Right renal cortex interstitium (tissue), 3 donors: ENCODE data around the gene GCC2. TPM values are rescaled to one million over a fixed set of nuclear protein-coding genes. Genes with fewer than 3 reads are reported as not detected.
"Not testable (repeated sequence)": the region's sequence is repeated elsewhere in the genome, so short reads cannot be mapped to it uniquely, and the experiment has no call there.

Source experiments
- DNase-seq, 3 donors: peaks; one replicate each; pipeline ENCODE4 v3.0.0-alpha.2; 2013; ENCODE audit warnings: low read depth in 3 of 3, low spot score in 2 of 3
- polyA plus RNA-seq, 3 donors: library from polyadenylated mRNA; unstranded; fragments of 120-200 nt; gene quantifications; one replicate each; pipeline ENCODE4 v1.2.1, GENCODE V29; 2013; ENCODE audit not compliant: insufficient read length in 3 of 3

The GCC2 gene
- polyA plus RNA-seq, 3 donors = 50.8 to 57.1 (median 55.3) TPM

DNA sequence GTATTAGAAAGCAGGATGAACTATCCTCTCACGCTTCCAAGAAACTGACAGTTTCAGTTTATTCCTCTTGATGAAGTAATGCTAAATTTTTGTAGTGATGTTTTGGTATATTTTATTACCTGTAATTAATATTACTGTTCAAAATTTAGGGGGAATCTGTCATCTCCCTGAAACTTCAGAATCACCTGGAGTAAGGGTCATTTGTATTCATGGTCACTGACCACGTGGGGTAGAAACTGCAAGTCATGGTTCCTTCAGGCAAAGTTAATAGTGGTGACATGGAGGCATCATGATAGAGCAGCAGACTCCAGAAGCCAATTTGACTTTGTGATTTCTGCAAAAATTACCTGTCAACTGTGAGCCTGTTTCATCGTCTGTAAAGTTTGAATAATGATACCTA is 47.2 kb downstream of the GCC2 start:
- DNase-seq = not testable (repeated sequence)

DNA sequence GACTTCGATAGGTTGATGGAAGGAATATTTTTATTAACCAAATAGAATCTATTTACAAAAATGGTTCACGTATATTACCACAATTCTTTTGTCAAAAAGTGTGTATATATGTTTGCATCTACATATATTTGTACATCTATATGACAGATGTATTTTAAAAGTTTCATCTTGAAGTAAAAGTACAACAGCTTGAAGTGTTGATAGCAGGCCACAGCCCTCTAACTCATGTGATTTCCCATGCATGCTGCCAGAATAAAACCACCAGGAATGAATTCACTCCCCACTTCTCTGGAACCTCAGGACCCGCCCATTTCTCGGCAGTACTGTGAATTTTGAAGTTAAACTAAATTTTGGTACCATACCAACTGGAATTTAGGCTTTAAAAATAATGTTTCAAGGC is 58.6 kb downstream of the GCC2 start:
- DNase-seq = not testable (repeated sequence)

DNA sequence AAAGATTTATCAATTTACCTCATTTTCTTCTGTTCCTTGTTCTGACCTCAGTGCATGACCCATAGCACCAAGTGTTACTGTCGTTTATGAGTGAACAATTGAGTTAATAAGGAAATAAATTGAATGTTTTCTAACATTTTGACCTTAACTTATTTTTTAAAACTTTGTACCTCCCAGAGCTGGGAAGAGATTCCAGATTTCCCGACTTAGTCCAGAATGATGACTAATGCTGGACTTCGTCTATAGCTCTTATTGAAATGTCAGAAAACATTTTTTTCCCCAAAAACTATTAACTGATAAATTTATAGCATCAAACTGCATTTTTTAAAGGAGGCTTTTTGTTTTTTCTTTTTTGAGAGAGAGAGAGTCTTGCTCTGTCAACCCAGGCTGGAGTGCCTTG is 63.4 kb downstream of the GCC2 start:
- not testable (repeated sequence) for DNase-seq

DNA sequence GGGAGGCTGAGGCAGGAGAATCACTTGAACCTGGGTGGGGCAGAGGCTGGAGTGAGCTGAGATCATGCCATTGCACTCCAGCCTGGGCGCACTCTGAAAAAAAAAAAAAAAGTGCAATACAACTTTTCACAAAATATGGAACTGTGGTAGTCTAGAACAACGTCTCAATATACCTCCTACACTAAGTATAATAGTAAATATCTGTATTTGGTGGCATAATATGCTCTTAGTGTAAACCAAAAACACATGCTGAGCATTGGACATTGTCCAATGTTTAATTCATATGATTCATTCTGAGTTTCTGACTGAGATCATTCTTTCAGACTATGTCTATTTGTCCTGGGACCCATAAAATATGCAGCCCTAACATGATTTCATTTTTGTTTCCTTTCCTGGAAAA is 65.5 kb downstream of the GCC2 start:
- DNase-seq = not testable (repeated sequence)

DNA sequence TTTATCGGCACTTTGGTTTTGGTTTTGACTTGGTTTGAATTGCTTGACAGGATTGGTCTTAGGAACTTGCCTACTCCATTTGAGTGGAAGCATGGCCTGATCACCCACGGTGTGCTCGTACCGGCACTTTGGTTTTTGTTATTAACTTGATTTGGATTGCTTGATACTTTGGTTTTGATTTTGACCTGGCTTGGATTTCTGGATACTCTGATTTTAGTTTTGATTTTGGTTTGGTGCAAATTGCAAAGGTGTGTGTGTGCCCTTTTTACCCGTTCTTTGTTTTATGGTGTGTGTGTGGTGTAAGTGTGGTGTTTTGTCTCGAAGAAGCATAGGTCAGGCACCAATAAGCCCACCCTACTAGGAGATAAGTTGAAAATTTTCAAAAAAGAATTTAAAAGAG is 75.7 kb downstream of the GCC2 start:
- DNase-seq = not testable (repeated sequence)

DNA sequence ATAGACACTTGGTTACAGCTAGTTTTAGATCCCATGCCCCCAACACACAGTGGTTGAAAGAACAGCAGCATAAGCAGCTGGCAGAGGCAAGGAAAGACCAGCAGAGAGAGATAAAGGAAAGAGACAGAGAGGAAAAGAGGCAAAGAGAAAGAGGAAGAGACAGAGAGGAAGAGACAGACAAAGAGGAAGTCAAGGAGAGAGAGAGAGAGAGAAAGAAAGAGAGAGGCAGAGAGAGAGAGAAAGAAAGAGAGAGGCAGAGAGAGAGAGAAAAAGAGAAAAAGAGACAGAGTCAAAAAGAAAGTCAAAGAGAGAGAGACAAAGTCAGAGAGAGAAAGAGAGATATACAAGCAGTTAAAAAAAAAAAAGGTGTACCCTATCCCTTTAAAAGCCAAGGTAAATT is 76.3 kb downstream of the GCC2 start:
- DNase-seq = not testable (repeated sequence)

DNA sequence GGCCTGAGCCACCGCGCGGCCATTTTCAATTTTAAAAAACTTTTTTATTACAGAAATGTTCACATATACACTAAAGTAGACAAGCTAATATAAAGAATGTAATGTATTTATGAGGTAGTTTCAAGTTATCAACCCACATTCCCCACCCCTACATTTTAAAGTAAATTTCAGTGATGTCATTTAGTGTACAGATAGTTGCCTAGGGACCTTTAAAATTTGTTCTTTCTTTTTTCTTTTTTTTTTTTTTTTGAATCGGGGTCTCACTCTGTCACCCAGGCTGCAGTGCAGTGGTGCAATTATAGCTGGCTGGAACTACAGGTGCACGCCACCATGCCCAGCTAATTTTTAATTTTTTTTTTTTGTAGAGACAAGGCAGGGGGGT is 82.7 kb downstream of the GCC2 start:
- DNase-seq = no peak

DNA sequence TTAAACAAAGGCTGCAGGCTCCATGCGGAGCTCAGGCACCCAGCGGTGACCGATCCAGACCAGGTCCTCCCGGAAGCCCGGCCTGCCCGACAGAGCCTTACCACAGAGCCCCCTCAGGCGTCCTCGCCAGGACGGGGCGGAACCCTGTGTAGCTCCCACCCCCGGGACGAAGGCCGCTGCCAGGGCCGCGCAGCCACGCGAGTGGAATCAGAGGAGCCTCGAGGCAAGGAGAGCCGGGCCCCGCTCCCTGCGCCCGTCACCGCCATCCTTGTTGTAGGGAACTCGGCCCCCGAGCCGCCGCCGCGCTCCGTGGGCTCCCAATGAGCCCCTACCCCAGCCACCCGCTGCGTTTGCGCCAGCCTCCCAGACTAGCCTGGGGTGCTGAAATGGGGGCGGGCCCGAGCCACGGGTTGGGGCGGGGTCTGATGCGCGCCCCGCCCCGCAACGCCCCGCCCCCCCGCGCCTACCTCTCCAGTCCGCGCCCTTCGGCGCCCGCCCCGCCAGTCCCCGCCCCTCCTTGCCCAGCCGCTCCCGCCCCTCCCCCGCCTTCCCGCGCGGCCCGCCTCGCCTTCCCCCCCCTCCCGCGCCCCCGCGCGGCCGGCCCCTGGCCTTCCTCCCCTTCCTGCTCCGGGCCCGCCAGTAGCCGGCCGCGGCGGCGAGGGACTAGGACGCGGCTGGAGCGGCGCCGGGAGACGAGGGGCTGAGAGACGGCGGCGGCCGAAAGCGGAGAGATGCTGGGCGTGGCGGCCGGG is 85.0 kb downstream of the GCC2 start, which contains the start of gene LIMS1:
TSS of gene LIMS1 (plus strand) at position 639 of the 752 bp plus-strand sequence. CDS start at position 732, 93 bp downstream.
- peak; percentile 62 to 77 (median 67) for DNase-seq

DNA sequence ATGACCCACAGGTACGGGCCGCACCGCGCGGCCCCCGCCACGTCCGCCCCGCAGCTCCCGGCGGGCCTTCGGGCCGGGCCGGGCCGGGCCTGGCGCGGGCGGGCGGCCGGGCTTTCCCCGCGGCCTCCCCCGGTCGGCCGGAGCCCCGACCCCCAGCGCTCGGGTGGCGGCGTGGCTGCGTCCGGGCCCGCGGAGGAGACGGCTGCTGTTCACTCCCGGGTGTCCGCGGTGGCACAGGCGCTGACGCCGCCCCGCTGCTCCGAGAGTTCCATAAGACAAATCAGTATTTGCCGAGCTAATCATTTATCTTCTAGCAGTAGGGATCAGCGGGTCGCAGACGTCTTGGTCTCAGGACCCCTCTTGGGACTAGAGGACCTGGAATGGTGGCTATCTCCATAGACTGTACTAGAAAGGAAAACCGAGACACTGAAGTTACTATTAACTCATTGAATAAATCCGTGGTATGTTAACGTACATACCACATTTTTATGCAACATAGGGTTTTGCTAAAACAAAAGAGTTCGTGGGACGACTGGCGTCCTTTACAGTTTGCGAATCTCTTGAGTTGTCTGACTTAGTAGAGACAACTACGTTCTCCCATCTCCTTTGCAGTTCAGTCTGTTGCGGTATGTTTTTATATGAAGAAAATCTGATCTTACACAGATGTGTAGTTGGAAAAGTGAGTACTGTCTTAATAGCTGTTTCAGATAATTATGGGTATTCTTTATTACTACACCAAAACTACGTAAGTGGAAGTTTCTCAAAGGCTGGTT is 85.8 kb downstream of the GCC2 start:
- peak; percentile 33 to 56 (median 37) for DNase-seq

DNA sequence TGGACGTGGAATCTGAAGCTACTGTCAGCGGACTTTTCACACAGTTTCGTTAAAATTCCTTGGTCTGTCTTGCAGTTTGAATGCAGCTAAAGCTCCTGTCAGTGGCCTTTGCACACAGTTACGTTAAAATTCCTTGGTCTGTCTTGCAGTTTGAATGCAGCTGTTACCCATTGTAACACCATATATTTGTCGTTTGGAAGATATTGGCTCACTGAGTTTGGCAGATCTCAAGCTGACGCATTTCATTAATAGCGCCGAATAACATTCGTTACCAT is 86.3 kb downstream of the GCC2 start:
- peak in 1 of 3 donors; percentile 50 for DNase-seq

DNA sequence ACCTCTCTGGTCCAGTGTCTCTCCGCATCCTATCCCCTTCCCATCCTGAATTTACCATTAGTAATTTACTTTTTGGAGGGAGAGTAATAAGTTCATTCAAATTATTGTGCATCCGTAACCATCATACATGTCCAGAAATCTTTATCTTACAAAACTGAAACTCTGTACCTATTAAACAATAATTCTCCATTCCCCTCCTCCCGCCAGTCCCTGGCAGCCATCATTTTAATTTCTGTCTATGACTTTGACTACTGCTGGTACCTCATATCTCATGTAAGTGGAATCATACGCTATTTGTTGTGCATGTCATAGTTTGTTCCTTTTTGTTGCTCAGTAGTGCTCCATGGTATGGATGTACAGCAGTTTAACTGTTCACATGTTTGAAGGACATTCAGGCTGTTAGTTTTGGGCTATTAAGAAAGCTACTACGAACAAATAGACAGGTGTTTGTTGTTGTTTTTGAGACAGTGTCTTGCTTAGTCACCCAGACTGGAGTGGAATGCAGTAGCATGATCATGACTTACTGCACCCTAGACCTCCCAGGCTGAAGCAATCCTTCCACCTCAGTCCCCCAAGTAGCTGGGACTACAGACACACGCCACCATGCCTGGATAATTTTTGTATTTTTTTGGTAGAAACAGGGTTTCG is 87.3 kb downstream of the GCC2 start:
- DNase-seq = no peak

DNA sequence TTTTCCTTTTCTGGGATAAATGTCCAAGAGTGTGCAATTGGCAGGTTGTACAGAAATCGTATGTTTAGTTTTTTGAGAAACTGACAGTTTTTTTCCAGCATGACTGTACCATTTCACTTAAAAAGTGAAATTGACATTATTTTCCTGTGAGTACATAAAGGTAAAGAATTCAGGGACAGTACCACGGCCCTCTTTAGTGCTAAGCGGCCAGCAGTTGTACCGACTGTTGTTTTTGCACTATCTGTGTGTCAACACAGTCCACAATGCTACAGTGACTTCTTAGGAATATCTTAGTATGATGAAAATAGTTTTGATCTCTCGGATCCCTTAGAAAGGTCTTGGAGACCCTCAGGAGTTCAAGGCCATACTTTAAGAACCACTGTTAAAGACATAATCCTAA is 87.9 kb downstream of the GCC2 start:
- no peak for DNase-seq

DNA sequence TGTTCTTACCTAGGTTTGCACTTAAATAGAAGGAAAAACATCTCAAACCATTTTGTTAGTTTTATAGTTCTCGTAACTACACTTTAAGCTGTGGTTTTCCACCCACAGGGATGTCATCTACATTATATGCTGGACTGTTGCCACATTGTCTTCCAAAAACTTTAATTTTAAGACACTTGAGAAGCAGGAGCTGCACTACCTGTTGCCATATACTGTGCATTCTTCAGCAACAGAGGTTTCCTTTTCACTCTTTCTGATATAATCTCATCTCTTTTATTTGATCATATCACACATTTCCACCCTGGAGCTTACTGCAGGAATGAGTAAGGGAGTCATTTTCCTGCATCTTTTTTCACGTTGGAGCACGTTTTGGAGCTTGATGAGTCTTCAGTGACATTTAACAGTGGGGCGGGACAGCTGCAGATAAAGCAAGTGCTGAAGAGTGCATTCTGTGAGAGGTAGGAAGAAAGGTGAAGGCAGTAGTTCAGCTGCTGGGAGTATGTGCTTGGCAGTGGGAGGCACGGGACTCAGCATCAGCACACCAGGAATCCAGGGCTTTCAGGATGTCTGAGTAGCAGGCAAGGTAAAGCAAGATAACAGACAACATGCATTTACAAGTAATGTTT is 89.1 kb downstream of the GCC2 start:
- no peak for DNase-seq

DNA sequence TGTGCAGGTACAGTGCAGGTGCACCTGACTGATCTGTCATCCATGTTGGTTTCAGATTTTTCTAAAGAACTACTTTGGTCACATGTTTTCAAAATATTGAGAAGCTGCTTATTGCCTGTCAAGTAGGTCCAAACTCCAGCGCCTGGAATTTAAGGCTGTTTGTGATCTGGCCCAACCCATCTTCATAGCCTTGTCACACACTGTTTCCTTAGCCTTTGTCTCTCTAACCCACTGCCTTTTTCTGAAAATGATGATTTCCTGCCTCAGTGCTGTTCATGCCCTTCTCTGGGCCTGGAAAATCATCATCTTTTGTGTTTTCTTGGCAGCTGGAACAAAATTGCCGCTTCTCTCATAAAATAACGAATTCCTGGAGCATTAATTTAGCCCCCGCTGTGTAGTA is 92.4 kb downstream of the GCC2 start:
- DNase-seq = no peak

DNA sequence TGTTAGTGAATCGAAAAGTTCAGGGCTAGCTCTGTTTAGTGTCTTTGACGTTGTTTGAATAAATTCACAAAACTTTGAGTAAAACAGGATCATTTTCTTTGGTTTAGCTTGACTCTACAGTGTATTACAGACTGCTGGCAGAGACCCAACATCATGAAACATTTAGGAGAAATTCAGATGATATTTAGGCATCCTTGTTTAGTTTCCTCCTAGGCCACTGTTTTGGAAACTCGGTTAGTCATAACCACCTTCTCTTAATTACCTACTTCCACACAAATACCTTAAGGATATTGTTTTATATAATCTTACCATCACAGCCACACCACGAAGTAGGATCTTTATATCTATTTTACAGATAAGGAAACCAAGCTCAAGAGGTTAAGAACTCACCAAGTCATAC is 93.1 kb downstream of the GCC2 start:
- DNase-seq = no peak

DNA sequence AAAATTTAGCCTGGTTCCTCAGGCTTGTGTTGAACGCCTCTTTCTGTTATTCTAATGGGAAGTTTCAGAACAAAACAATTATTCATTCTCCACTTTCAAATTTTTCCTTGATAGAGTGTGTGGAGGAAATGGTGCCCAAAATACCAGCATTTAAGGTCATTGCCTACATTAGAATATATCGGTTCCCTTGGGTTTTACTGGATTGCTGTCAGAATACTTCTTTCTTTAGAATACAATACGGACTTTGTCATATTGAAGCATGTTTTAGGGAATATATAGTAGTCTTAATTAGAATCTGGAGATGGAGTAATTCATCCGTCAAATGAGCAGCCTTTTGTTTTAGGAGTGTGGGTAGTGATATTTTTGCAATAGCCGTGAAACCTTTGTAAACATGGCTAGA is 98.6 kb downstream of the GCC2 start:
- no peak for DNase-seq

DNA sequence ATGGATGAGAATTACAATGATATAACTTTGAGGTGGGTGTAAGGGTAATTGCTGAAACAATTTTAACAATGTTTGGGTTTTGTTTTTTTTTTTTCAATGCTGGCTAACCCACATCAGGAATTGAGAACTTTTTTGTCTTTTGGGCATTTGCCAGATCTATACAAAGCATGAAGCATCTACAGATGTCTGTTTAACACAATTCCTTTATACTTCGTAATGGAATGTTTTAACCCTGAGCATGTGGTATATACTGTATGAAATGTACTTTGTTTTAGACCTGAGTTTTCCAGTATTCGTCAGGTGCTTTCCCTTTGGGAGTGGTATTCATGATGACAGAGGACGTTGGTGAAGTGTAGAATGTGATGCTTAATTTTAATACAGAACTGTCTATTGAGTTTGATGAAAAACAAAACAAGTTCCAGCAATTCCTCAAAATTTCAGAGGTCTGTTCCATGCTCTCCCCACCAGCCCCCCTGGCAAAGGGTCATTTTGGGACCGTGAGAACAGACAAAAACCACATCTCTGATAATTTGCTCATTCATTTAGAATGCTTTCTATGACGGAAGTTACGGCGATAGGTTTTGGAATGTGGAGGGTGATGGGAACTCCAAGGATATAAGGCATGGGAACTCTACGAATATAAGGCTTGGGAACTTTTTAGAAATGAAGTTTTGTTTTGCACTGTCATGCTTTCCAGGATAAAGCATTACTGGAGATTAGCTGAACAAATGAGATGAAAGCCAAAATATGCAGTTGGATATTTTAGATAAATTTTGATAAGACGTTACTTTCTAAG is 99.4 kb downstream of the GCC2 start:
- DNase-seq = no peak

DNA sequence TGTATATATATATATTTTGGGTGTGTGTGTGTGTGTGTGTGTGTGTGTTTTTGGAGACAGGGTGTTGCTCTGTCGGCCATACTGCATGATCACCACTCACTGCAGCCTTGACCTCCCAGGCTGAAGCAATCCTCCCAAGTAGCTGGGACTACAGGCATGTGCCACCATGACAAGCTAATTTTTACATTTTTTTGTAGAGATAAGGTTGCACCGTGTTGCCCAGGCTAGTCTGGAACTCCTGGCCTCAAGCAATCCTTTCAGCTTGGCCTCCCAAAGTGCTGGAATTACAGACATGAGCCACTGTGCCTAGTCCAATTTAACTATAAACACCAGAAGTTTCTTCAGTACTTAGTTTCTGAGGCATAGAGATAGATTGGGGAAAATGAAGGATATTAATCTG is 103.6 kb downstream of the GCC2 start:
- no peak for DNase-seq

DNA sequence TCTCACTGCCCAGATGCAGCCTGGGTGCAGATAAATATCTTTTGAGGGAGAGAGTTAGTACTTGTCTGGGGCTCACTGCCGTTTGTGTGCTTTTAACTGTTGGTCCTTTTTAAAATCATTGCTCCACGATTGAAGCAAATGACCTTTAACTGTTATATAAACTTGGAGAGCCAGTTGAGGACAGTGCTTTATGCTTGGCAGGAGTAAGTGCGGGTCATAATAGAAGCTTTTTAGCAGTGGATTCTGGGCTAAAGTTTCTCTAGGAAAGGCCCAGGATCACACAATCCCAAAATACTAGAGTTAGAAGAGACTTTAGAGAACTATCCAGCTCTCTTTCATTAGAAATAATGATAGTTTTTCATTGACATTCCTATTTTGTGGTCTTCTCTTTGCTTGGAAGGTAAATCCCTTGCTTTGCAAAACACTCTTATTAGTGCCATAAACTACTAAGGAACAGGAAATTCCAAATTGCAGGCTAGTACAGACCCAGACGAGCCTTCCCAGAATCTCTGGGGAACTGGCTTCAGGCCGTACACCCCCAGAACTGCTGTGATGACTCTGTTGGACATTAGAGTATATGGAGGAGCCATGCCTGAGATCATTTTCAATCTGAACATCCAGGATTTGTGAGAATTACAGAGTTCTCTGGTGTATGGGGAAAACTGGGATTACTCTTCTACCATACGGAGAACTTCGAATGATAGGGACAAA is 104.4 kb downstream of the GCC2 start:
- DNase-seq = no peak

DNA sequence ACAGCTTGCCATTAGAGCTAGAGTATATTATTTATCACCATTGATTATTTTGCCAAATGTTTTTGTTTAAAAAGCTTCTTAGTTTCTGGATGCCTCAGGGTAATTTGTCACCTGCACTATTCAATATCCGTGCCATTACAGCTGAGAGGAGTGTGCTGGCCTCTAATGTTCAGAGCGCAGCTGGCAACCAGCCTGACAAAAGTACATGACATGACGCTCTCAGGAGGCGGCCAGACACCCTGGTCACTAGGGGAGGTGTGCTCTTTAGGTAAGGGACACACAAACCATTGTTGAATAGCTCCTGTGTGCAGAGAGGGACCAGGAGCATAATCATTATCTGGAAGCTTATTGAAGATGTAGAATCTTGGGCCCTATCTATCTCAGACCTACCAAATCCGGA is 105.5 kb downstream of the GCC2 start:
- DNase-seq = no peak
